ENCODE results near the gene CFAP410.

CFAP410 gene

GRCh38 chr21:44375761-44376241, 36.6 kb upstream of the CFAP410 start:
- TF ChIP-seq CTCF (IDR thresholded peaks at IDR 0.05; ENCODE audit: control insufficient read depth, extremely low read depth, insufficient read depth), result no peak

GRCh38 chr21:44375281-44375651, 36.1 kb upstream of the CFAP410 start:
- H3K4me3 ChIP-seq (ENCODE audit: low read depth, low read length), result no peak overlapping the region
- TF ChIP-seq CTCF (IDR thresholded peaks at IDR 0.05; ENCODE audit: control insufficient read depth, extremely low read depth, insufficient read depth), result no peak
- DNase-seq (ENCODE audit: low read depth), result no peak

More at GRCh38 chr21:44375761-44376241, 36.6 kb upstream of the CFAP410 start:
- DNase-seq (ENCODE audit: low read depth), result no peak
- H3K4me3 ChIP-seq (ENCODE audit: low read depth, low read length), result no peak overlapping the region

GRCh38 chr21:44374601-44375280, 35.6 kb upstream of the CFAP410 start:
- H3K4me3 ChIP-seq (ENCODE audit: low read depth, low read length), result no peak overlapping the region
- no peak for TF ChIP-seq CTCF (IDR thresholded peaks at IDR 0.05; ENCODE audit: control insufficient read depth, extremely low read depth, insufficient read depth)
- DNase-seq (ENCODE audit: low read depth), result no peak

GRCh38 chr21:44372616-44373015, 33.4 kb upstream of the CFAP410 start:
- no peak for TF ChIP-seq CTCF (IDR thresholded peaks at IDR 0.05; ENCODE audit: control insufficient read depth, extremely low read depth, insufficient read depth)
- no peak overlapping the region for H3K4me3 ChIP-seq (ENCODE audit: low read depth, low read length)
- no peak for DNase-seq (ENCODE audit: low read depth)

GRCh38 chr21:44371596-44371995, 32.4 kb upstream of the CFAP410 start:
- no peak for TF ChIP-seq CTCF (IDR thresholded peaks at IDR 0.05; ENCODE audit: control insufficient read depth, extremely low read depth, insufficient read depth)
- no peak for DNase-seq (ENCODE audit: low read depth)
- no peak overlapping the region for H3K4me3 ChIP-seq (ENCODE audit: low read depth, low read length)

GRCh38 chr21:44370786-44371410, 31.7 kb upstream of the CFAP410 start:
- H3K4me3 ChIP-seq (ENCODE audit: low read depth, low read length), result no peak overlapping the region
- no peak for DNase-seq (ENCODE audit: low read depth)
- TF ChIP-seq CTCF (IDR thresholded peaks at IDR 0.05; ENCODE audit: control insufficient read depth, extremely low read depth, insufficient read depth), result no peak

Measured in LNCaP clone FGC (cell line).